ENCODE data around the gene CPM.
"Not testable (repeated sequence)": the region's sequence is repeated elsewhere in the genome, so short reads cannot be mapped to it uniquely, and the experiment has no call there.

The CPM gene

DNA sequence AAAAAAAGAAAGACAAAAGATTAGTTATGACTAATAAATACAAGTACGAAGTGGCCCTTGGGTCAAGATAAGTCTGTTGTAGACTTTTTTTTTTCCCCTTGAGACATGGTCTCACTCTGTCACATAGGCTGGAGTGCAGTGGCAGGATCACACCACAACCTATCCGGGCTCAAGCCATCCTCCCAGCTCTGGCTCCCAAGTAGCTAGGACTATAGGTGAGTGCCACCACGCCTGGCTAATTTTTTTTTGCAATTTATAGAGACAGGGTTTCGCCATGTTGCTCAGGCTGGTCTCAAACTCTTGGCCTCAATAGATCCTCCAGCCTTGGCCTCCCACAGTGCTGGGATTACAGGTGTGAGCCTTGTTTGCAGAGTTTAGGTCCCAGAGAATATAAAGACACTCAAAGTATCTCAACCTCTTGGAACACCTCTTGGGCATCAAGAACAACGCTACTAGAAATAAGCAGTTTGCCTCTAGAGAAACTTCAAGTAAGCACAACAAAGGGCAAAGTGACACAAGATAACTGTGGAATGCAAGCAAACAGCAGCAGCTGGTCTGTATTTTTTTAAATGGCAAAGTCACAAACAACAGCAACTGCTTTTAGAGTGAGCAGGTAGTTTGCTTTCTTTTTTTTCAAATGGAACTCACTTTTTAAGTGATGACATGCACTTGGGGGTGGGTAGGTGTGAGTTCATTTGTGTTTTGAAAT is 128.9 kb downstream of the CPM start:
- no peak for DNase-seq
- TF ChIP-seq, protein P1, sequence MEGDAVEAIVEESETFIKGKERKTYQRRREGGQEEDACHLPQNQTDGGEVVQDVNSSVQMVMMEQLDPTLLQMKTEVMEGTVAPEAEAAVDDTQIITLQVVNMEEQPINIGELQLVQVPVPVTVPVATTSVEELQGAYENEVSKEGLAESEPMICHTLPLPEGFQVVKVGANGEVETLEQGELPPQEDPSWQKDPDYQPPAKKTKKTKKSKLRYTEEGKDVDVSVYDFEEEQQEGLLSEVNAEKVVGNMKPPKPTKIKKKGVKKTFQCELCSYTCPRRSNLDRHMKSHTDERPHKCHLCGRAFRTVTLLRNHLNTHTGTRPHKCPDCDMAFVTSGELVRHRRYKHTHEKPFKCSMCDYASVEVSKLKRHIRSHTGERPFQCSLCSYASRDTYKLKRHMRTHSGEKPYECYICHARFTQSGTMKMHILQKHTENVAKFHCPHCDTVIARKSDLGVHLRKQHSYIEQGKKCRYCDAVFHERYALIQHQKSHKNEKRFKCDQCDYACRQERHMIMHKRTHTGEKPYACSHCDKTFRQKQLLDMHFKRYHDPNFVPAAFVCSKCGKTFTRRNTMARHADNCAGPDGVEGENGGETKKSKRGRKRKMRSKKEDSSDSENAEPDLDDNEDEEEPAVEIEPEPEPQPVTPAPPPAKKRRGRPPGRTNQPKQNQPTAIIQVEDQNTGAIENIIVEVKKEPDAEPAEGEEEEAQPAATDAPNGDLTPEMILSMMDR (IDR thresholded peaks at IDR 0.05; ENCODE audit: low read depth, low read length): no peak
- Histone ChIP-seq H3K4me3 (ENCODE audit: low read depth, low read length) (no peak overlapping the region), H3K27ac (no peak overlapping the region), H3K27me3 (ENCODE audit: insufficient read depth, low read depth, severe bottlenecking) (no peaks in the 10 kb centered on the region), H3K36me3 (peaks cover 2% of the 10 kb centered on the region), H3K9me3 (ENCODE audit: severe bottlenecking) (no peaks in the 10 kb centered on the region)

DNA sequence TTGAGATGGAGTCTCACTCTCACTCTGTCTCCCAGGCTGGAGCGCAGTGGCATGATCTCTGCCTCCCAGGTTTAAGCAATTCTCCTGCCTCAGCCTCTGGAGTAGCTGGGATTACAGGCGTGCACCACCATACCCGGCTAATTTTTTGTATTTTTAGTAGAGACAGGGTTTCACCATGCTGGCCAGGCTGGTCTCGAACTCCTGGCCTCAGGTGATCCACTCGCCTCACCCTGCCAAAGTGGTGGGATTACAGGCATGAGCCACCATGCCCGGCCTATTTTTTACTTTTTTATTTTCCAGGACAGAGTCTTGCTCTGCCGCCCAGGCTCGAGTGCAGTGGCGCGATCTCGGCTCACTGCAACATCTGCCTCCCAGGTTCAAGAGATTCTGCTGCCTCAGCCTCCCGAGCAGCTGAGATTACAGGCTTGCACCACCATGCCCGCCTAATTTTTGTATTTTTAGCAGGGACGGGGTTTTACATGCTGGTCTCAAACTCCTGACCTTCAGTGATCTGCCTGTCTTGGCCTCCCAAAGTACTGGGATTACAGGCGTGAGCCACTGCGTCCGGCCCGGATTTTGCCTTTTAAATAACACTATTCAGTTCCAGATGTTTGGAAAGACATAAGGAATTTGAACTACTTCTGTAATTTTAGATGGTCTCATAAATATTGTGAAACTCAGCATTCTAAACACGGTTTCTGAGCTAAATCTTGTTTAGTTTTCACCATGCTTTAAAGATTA is 129.9 kb downstream of the CPM start:
- H3K36me3 ChIP-seq; H3K27me3 ChIP-seq (ENCODE audit: insufficient read depth, low read depth, severe bottlenecking); DNase-seq; H3K4me3 ChIP-seq (ENCODE audit: low read depth, low read length); H3K27ac ChIP-seq; H3K9me3 ChIP-seq (ENCODE audit: severe bottlenecking): not testable (repeated sequence)

DNA sequence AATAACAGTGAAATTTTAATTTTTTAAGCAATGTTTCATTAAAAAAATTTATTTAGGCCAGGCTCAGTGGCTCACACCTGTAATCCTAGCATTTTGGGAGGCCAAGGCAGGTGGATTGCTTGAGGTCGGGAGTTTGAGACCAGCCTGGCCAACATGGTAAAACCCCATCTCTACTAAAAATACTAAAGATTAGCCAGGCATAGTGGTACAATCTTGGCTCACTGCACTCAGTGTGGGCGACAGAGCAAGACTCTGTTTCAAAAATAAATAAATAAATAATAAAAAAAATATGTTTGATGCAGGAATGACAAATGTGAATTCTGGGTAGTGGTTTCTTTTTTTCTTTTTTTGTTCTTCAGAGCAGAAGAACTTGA is 130.6 kb downstream of the CPM start:
- H3K4me3 ChIP-seq (ENCODE audit: low read depth, low read length); H3K9me3 ChIP-seq (ENCODE audit: severe bottlenecking); H3K36me3 ChIP-seq; DNase-seq; H3K27me3 ChIP-seq (ENCODE audit: insufficient read depth, low read depth, severe bottlenecking); H3K27ac ChIP-seq: not testable (repeated sequence)
